HG02973 (cell line): Measurements from ENCODE around the gene CAPN11.

Experiments
- ATAC-seq: cut with Tn5 transposase; IDR thresholded peaks from one replicate; pipeline ENCODE4 v1.9.1; 2021; ENCODE audit warnings: moderate library complexity; ENCODE audit not compliant: unreplicated experiment

Gene CAPN11

GRCh38 chr6:44152533-44152932, 6.1 kb upstream of the CAPN11 start:
- ATAC-seq, result no peak

DNA sequence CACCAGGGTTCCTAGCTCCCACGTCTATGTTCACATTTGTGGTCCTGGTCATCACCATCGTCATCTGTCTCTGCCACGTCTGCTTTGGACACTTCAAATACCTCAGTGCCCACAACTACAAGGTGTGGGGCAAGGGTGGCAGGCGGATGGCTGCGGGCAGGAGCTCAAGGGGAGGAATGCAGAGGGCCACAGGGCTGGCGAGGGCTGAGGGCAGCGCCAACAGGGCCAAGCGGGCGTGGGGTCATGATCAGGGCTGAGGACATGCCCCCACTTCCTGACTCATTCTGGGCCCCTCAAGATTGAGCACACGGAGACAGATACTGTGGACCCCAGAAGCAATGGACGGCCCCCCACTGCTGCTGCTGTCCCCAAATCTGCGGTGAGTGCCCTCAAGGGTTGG, 4.6 kb upstream of the CAPN11 start:
- no peak for ATAC-seq

- ATAC-seq, result no peak
These were observed 2.0 kb upstream of the CAPN11 start for GRCh38 chr6:44156494-44157151.

DNA sequence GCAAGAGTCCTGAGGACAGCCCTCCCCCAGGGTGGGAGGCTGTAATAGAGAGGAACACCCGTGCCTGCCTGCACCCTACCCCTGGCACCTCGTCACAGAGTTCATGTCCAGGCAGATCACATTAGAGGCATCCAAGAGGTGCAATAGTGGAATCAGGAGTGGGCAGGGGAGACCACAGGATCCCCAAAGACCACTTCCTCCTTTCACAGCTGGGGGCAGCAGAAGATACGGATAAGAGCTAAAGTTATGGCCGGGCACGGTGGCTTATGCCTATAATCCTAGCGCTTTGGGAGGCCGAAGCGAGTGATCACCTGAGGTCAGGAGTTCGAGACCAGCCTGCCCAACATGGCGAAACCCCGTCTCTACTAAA, 1.5 kb upstream of the CAPN11 start:
- ATAC-seq, result no peak

GRCh38 chr6:44161997-44162338, 3.3 kb downstream of the CAPN11 start:
- no peak for ATAC-seq

GRCh38 chr6:44162876-44163625, 4.4 kb downstream of the CAPN11 start:
- ATAC-seq, result no peak

DNA sequence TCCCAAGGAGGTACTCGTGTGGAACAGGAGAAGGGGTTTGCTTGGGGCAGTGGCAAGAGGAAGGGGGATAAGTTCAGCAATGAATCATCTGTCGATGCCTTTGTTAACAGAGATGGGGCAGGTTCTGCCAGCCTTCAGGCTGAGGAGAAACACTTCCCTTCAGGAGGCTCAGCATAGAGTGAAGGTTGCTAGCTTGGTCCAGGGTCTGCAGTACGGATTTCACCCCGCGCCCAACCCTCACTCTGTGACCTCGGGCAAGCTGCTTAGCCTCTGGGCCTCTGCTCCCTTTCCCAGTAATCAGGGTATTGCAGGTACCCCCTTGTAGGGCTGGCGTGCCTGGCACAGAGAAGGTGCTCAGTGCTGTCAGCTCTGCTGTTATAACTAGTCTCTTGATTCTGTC, 7.5 kb downstream of the CAPN11 start:
- ATAC-seq, result no peak

DNA sequence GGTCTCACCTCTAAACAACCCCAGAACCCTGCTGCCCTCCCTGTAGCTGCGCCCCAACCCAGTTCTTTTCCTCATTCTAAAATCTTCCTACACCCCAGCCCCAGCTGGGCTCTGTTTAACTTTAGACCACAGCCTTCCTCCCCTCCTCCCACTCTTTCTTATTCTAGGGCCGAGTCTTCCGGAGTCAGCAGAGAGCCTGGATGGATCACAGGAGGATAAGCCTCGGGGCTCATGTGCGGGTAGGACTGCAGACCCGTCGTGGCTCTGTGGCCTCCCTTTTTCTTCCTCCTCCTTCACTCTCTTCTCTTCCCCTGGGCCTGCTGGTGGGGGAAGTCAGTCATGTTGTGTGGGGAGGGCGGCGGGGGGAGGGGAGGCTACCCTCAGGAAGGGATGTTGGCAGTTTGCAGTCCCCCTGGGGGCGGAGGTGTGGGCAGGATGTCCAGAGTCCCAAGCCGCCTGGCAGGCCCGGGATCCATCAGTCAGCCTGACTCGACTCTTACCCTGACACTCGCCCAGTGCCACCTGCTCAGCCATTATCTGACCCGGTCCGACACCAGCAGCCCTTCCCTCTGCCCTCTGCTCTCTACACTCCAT, 8.1 kb downstream of the CAPN11 start:
- ATAC-seq, result no peak

- no peak for ATAC-seq
These were observed 8.9 kb downstream of the CAPN11 start for GRCh38 chr6:44167567-44167966.

DNA sequence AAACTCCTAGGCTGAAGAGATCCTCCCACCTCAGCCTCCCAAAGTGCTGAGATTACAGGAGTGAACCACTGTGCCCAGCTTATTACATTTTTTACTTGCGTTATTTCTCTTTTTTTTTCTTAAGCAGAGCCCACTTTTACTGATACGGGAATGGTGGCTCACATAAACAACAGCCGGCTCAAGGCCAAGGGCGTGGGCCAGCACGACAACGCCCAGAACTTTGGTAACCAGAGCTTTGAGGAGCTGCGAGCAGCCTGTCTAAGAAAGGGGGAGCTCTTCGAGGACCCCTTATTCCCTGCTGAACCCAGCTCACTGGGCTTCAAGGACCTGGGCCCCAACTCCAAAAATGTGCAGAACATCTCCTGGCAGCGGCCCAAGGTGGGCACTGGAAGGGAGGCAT, 10.5 kb downstream of the CAPN11 start:
- ATAC-seq, result no peak

- ATAC-seq, result no peak
These were observed 11.4 kb downstream of the CAPN11 start for GRCh38 chr6:44169886-44170570.

DNA sequence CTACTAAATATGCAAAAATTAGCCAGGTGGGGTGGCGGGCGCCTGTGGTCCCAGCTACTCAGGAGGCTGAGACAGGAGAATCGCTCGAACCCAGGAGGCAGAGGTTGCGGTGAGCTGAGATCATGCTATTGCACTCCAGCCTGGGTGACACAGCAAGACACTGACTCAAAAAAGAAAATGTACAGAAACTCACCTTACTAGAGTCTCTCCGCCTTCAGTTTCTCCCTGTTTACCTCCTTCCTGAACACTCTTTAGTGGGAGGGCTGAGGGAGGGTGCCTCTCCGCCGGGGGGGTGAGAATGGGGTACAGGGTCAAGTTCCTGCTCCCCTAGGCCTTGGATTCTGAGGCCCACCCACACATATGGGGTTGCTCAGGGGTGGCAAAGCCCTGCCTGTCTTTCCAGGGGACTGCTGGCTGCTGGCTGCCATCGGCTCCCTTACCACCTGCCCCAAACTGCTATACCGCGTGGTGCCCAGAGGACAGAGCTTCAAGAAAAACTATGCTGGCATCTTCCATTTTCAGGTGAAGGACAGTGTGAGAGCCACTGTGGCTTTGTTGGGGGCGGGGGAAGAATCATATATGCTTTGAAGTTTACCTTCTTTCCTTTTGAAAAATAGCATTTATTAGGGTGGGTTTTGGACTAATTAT, 13.4 kb downstream of the CAPN11 start:
- no peak for ATAC-seq

DNA sequence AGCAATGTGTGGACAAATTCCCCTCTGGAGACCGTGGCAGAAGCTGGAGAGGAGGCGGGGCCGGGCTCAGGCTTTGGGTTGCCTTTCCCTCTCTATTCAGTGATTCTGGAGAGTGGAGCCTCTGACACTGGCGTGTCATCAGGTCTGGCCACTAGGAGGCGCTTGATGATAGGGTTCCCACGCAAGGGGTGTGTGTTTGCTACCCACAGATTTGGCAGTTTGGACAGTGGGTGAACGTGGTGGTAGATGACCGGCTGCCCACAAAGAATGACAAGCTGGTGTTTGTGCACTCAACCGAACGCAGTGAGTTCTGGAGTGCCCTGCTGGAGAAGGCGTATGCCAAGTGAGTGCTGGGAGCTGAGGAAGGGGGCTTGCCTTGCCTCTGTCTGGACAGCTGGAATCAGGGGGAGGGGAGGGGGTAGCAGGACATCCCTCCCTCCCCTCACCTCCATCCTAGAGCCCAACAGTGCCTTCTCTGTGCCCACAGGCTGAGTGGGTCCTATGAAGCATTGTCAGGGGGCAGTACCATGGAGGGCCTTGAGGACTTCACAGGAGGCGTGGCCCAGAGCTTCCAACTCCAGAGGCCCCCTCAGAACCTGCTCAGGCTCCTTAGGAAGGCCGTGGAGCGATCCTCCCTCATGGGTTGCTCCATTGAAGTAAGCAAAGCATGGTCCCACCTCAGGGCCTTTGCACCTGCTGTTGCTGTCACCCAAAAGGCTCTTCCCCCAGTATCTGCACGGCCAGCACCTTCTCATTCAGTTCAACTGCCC, 14.3 kb downstream of the CAPN11 start:
- ATAC-seq, result peak; percentile 63

DNA sequence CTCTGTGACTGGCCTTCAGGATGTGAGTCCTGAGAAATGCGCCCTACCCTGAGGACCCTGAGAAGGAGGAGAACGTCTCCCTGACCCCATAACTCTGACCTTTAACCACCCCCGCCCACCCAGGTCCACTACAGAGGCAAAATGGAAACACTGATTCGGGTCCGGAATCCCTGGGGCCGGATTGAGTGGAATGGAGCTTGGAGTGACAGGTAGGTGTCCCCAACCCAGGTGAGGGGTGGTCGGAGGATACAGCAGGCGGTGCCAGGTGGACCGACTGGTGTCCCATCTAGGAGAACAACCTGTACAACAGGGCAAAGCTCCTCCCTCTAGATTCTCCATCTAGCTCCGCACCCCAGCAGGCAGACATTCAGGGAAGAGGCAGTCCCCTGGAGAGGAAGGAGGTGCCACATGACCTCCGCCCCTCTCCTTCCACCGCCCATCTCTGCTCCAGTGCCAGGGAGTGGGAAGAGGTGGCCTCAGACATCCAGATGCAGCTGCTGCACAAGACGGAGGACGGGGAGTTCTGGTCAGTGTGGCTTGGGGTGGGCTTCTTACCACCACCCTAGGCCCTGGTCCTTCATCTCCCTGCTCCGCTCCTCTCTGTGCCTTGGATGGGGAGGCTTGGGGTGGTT, 17.6 kb downstream of the CAPN11 start:
- ATAC-seq, result no peak

DNA sequence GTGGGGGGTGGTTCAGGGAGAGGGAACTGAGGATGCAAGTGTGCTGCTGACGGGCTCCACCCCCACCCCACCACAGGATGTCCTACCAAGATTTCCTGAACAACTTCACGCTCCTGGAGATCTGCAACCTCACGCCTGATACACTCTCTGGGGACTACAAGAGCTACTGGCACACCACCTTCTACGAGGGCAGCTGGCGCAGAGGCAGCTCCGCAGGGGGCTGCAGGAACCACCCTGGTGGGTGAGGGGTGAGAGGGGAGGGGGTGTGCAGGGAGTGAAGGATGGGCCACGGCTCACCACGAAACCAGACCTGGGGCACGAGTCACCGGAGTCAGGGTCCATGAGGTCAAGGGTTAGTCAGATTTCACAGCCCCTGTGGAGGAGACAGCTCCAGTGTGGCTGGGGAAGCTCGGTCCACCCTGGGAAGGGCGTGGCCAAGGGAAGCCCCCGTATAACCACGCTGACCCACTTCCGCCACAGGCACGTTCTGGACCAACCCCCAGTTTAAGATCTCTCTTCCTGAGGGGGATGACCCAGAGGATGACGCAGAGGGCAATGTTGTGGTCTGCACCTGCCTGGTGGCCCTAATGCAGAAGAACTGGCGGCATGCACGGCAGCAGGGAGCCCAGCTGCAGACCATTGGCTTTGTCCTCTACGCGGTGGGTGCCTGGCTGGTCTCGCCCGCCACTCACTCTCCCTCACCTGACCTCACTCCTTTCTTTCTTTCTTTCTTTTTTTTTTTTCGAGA, 18.3 kb downstream of the CAPN11 start:
- ATAC-seq, result no peak

GRCh38 chr6:44177691-44178423, 19.2 kb downstream of the CAPN11 start:
- no peak for ATAC-seq

GRCh38 chr6:44178424-44179071, 19.9 kb downstream of the CAPN11 start:
- ATAC-seq, result no peak

- ATAC-seq, result no peak
These were observed 20.5 kb downstream of the CAPN11 start for GRCh38 chr6:44179072-44179536.
